ENCODE measurements around the gene CROCC.

GRCh38 chr1:16989676-16990391 is 68.1 kb downstream of the CROCC start:
- TF ChIP-seq CTCF (IDR thresholded peaks at IDR 0.05) (no peak), POLR2A (IDR thresholded peaks at IDR 0.05) (no peak)

Data from thyroid gland (tissue), 4 donors.